ENCODE measurements around the gene AMBRA1.
A peak's percentile ranks its signal among the peaks of the same experiment; 100 is the strongest.

The AMBRA1 gene

DNA sequence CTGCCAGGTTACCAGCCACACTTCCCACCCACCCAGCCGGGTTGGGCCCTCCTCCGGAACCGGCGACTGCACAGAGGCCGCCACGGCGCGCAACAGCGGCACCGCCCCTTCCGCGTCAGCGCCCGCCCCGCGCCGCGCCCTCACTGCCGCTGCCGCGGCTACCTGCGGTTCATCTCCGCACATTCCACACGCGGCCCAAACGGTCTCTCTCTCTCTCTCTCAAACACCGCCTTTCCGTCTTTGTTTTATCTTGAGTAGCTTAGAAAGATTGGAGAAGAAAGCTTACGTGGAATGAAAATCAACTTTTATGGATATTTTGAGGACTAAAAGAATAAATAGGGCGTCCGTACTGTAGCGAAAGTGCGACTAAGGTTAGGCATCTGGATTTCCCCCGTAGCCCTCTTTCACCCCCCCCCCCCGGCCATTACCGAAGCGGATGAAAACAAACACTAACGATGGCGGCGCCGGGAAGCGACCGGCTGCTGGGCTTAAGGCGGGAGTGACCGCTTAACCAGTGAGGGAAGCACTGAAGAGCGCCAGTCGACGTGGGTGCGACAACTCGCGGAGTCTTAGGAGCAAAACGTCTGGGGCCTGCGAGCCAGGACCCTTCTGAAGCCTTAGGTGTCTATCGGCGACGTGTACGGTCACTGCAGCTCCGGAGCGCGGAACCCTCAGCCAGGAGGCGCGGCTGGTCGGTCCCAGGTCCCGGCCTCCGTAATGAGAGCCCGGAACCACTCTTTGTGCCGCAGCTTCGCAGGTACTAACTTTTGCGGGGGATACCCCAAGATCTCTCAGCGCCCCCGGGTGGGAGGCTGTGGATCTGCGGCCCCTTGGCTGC lies 23.5 kb upstream of the AMBRA1 start, which contains the start of the genes ATG13 and HARBI1:
Gene ATG13 (plus strand): TSS at position 420 of the 838 bp plus-strand sequence. CDS start 26,739 bp downstream, outside the sequence.
Gene HARBI1 (minus strand): TSS at position 94 of the 838 bp plus-strand sequence. CDS start 990 bp downstream, outside the sequence.
- DNase-seq, result peak; percentile 92
- in situ Hi-C loops (cut with MboI; ENCODE audit: low pct_unique_long_range_greater_than_20kb, low sequenced_read_pairs), result no loop called here

- in situ Hi-C loops (cut with MboI; ENCODE audit: low pct_unique_long_range_greater_than_20kb, low sequenced_read_pairs), result no loop called here
Observed at GRCh38 chr11:46616551-46617133, 22.8 kb upstream of the AMBRA1 start.

DNA sequence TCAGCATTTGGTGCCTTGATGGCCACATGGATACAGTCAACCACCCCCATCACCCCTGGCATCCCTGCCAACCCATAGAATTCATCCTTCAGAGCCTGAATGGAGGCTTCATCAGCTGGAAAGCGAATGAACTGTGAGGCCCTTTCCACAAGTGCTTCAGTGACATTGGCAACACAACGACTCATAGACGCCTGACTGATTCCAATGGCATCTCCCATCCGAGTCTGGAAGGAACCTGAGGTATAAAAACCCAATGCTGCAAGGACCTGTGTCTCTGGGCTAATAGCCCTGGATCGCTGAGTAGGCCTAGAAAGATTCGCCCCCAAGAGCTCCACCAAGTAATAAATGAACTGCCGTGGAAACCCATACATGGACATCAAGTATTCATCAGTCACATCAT lies 21.9 kb upstream of the AMBRA1 start:
- in situ Hi-C loops (cut with MboI; ENCODE audit: low pct_unique_long_range_greater_than_20kb, low sequenced_read_pairs), result no loop called here
- no peak for DNase-seq

More at GRCh38 chr11:46616551-46617133, 22.8 kb upstream of the AMBRA1 start:
- DNase-seq, result no peak

DNA sequence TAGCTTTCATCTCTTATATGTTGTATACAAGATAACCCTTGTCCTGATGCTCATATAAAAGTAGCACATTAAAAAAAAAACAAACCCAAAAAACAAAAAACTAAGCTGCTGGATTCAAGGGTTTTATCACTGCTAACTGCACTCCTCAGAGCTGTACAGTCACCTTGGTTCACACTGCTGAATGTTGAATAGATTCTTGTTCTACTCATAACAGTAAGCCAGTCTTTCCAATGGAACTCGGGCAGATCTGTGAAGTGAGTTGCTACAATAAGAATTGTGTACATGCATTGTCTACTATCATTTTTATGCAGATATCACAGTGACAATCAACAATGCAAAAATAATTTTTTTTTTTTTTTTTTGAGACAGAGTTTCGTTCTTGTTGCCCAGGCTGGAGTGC lies 18.5 kb upstream of the AMBRA1 start:
- DNase-seq, result no peak
- in situ Hi-C loops (cut with MboI; ENCODE audit: low pct_unique_long_range_greater_than_20kb, low sequenced_read_pairs), result no loop called here

DNA sequence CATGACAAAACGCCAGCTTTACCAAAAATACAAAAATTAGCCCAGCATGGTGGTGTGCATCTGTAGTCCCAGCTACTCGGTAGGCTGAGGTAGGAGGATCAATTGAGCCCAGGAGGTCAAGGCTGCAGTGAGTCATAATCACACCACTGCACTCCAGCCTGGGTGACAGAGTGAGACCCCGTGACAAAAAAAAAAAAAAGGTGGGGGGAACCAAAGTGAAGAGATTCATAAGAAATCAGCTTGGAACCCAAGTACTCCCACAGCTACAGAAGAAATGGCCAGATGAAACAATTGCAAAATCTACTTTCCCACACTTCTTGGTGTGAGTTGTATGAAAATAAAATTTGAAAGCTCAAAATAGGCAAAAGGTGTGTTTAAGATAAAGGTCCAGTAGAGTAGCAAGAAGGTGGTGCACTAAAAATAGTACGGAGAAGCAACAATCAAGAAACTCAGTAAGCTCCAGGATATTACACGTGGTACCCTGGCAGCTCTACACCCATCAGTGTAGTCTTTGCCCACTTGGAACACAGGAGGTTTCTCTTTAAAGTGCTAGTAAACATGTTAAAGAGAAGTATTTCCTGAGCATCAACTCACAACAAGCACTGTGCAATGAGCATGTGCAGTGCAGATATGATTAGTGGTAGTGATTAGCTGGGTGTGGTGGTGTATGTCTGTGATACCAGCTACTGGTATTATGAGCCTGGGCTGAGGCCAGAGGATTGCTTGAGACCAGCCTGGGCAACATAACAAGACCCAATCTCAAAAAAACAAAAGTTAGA lies 17.9 kb upstream of the AMBRA1 start:
- no peak for DNase-seq
- in situ Hi-C loops (cut with MboI; ENCODE audit: low pct_unique_long_range_greater_than_20kb, low sequenced_read_pairs), result no loop called here

DNA sequence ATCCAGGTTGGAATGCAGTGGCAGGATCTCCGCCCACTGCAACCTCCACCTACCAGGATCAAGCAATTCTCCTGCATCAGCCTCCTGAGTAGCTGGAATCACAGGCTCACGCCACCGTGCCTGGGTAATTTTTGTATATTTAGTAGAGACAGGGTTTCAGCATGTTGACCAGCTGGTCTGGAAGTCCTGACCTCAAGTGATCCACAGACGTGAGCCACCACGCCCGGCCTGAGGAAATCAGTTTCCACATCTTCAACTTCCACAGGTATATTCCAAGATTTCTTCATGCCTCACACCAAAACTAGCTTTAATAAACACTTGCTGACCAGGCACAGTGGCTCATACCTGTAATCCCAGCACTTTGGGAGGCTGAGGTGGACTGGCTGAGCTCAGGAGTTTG lies 15.6 kb upstream of the AMBRA1 start:
- in situ Hi-C loops (cut with MboI; ENCODE audit: low pct_unique_long_range_greater_than_20kb, low sequenced_read_pairs), result no loop called here
- DNase-seq, result no peak

DNA sequence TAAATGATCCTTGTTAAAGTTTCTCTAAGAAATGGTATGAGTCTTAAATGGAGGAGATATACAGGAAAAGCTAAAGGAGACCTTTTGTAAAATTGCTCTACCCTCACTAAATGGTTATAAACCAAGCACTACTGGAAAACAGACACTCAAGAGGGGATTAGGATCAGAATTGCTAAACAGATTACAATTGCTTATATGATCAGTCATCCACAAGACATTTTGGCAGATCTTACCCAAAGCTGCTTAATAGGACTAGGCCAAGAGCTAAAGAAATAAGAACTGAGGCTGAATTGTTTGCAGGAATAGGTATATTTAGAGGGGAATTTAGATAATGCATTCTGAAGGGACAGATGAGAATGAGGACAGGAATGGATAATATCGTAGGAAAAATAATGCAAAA lies 13.7 kb upstream of the AMBRA1 start:
- no peak for DNase-seq
- in situ Hi-C loops (cut with MboI; ENCODE audit: low pct_unique_long_range_greater_than_20kb, low sequenced_read_pairs), result no loop called here

GRCh38 chr11:46604796-46605195 lies 11.0 kb upstream of the AMBRA1 start:
- no peak for DNase-seq
- in situ Hi-C loops (cut with MboI; ENCODE audit: low pct_unique_long_range_greater_than_20kb, low sequenced_read_pairs), result no loop called here

DNA sequence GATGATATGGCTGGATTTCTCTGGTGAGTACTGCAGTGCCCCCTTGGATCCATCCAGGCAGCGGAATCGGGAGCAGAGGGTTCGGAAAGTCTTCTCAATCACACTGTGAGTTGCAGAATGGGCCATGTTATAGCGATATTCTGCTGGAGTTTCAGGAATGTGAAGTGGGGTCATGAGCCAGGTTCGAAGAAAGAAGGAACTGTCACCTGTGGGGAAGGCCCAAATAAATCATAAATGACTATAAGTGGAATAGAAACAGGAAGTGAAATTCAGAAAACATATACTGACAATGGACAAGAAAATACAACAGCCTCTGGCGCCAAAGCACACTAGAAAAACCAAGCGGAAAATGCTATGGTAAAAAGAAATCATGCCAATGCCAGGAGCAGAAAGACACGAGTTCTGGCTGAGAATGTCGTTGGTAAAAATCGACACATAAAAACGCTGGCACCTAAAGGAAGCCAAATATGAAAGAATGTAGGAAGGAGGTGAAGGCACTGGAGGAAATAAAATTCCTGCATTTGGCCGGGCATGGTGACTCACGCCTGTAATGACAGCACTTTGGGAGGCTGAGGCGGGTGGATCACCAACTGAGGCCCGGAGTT lies 10.0 kb upstream of the AMBRA1 start:
- in situ Hi-C loops (cut with MboI; ENCODE audit: low pct_unique_long_range_greater_than_20kb, low sequenced_read_pairs), result no loop called here
- DNase-seq, result no peak

- no peak for DNase-seq
- in situ Hi-C loops (cut with MboI; ENCODE audit: low pct_unique_long_range_greater_than_20kb, low sequenced_read_pairs), result no loop called here
Observed at GRCh38 chr11:46601129-46601528, 7.3 kb upstream of the AMBRA1 start.

DNA sequence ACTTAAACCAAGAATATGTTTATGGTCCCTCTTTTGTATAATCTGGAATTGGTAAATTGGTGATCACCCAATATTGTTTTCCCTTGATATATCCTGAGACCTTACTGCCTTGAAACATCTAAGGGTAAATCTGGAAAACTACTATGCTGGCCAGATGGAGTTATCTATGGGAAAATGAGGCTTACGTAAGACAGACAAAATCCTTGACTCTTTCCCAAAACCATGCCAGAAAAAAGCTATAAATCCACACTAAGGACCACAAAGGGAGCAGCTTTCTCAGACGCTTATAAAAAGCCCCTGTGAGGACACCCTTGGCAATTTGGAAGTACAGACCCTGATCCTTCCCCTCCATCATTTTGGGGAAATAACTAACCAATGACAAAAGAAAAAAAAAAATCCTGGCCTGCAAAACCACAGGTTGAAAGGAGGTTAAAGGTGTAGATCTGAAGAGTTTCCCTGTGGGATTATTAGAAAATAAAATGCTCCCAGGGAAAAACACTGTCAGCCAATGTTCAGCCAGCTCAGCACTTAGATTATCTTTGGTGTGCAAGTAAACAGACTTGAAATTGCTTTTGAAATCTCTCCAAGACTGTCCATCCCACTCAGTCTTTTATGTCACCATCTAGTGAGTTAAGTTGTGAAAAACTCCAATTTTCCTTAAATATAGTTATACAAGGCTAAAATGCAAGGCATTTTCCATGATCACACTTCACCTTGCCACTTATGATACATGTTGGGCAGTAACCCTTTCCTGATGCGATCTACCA lies 6.6 kb upstream of the AMBRA1 start:
- in situ Hi-C loops (cut with MboI; ENCODE audit: low pct_unique_long_range_greater_than_20kb, low sequenced_read_pairs), result no loop called here
- no peak for DNase-seq

DNA sequence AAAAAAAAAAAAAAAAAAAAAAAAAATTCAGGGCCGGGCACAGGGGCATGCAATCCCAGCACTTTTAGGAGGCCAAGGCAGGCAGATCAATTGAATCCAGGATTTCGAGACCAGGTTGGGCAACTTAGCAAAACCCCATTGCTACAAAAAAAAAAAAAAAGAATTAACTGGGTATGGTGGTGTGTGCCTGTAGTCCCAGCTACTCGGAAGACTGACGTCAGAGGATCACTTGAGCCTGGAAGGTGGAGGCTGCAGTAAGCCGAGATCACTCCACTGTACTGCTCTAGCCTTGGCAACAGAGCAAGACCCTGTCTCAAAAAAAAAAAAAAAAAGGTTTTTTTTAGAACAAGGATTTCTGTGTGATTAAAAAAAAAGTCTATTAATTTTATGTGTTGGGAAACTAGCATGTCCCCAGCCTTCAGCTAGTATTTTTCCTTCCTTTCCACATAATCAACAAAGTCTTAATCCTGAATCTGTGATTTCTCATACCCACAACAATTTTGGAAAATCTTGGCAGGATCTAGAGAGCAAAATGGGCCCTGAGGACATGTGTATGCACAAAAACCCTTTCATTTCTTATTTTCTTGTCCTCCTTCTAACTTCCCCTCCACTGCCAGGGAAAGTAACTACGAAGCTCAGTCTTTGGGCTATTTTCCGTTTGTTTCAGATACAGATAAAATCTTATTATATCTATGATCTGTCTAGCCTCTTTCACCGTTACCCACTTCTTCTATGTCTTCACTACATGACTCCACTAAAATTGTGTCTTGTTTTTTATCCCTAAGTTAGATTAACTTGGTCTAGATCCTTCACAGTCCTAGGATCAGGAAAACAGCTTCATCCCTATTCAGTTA lies 5.7 kb upstream of the AMBRA1 start:
- in situ Hi-C loops (cut with MboI; ENCODE audit: low pct_unique_long_range_greater_than_20kb, low sequenced_read_pairs), result no loop called here
- no peak for DNase-seq

DNA sequence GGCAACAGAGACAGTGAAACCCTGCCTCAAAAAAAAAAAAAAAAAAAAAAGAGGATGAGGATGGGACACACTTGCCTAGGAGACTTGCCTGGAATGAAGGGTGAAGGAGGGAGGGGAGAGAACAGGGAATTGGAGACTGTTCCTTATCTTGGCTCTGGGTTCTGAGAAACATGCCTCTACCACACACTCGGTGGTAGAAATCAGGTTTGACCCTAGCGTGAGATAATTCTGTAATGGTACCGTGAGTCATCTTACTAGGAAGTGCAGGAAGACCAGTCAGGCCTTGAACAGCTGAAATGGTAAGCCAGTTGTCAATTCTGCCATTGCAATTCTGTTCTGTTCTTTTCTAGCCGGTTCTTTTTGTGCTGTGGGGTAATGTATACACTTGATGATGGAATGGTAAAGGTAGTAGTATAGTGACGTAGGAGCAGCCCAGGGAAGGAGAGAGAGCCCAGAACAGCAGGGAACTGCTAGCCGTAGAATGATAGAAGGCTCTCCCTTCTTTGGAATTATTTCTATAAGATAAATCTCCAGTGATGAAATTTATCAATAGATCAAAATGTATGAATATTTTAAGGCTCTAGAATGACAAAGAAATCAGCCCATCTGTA lies 3.9 kb upstream of the AMBRA1 start:
- peak; percentile 31 for DNase-seq
- in situ Hi-C loops (cut with MboI; ENCODE audit: low pct_unique_long_range_greater_than_20kb, low sequenced_read_pairs), result no loop called here

DNA sequence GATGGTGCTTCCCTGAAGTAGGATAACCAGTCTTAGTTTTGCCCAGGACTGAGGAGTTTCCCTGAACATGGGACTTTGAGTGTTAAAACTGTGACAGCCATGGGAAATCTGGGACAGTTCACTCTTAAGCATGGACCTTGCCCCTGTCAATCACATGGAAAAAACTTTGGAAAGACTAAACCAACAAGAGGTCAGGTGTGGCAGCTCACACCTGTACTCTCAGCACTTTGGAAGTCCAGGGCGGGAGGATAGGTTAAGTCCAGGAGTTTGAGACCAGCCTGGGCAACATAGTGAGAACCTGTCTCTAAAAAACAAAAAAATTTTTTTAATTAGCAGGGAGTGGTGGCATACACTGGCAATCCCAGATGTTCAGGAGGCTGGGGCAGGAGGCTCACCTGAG lies 3.3 kb upstream of the AMBRA1 start:
- no peak for DNase-seq
- in situ Hi-C loops (cut with MboI; ENCODE audit: low pct_unique_long_range_greater_than_20kb, low sequenced_read_pairs), result no loop called here

- in situ Hi-C loops (cut with MboI; ENCODE audit: low pct_unique_long_range_greater_than_20kb, low sequenced_read_pairs), result no loop called here
- no peak for DNase-seq
Observed at GRCh38 chr11:46594785-46595184, 962 bp upstream of the AMBRA1 start.

DNA sequence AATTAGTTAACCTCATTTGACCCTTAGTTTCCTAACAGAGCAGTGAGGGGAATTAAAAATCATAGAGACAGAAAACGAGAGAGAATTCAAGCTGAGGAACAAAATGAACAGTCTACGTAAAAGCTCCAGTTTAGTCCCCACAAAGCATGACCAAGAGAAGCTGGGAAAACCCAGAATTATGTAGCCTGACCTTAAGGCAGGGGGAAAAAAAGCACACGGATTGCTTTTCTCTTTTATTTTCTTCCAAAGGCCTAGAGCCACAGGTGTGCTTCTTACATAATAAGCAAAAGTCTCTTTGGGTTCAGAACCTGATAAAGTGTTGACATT lies 514 bp upstream of the AMBRA1 start:
- in situ Hi-C loops (cut with MboI; ENCODE audit: low pct_unique_long_range_greater_than_20kb, low sequenced_read_pairs), result no loop called here
- no peak for DNase-seq

- DNase-seq, result no peak
- in situ Hi-C loops (cut with MboI; ENCODE audit: low pct_unique_long_range_greater_than_20kb, low sequenced_read_pairs), result no loop called here
Observed at GRCh38 chr11:46590740-46591605, 2.9 kb downstream of the AMBRA1 start.
